Measurements from ENCODE around the gene PCNX2.

DNA sequence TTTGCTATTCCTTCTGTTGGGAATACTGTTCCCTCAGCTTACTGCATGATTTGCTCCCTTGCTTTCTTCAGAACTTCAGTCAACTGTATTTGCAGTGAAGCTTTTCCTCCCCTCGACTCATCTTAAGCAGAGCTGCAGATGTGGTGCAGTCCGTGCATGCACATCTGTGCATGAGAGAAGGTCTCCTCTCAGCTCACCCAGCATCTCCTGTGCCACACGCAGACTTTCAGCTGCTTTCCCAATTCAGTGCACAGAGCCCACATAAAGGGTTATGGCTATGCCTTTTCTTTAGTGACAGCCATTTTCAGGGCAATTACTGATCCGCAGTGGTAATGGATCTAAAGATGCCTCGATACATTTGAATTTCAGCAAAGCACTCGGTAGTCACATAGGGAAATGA, 358.6 kb downstream of the PCNX2 start:
- TF ChIP-seq CTCF (IDR thresholded peaks at IDR 0.05) (no peak), POLR2A (IDR thresholded peaks at IDR 0.05) (no peak), EP300 (IDR thresholded peaks at IDR 0.05) (no peak)
